ENCODE data around the gene FAM193B. TPM values are rescaled to one million over a fixed set of nuclear protein-coding genes. Genes with fewer than 3 reads are reported as not detected.

FAM193B gene
- total and polyA plus RNA-seq, 2 of the 13 experiments (the other 11 are each of a cell fraction or from before 2014, with no cell fraction given), result 21.2 to 40.9 TPM

DNA sequence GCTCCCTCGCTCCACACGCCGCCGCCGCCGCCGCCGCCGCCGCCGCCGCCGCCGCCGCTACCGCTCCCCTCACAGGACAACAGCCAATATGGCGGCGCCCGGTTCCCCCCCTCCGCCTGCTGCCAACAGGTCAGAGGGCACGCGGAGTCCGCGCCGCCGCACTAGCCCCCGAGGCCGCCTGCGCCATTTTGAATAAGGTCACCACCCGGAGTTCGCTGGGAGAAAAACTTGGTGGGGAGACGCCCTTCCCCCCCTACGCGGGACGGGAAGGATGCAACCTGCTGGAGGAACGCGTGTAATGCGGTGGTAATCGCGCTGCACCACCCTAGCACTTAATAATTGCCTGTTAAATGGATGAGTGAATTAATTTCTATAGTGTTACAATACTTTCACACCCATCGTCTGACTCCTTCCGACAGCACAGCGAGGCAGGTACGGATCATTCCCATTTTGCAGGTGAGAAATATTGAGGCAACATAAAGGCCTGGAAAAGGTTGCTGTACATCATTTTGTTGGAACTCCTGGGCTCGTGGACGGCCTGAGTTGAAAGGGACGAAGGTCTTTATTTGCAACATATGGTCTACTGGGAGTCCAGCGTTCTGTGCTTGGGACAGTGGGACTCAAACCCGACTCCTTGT, at the start of gene FAM193B (continued):
- TF ChIP-seq, protein P1, sequence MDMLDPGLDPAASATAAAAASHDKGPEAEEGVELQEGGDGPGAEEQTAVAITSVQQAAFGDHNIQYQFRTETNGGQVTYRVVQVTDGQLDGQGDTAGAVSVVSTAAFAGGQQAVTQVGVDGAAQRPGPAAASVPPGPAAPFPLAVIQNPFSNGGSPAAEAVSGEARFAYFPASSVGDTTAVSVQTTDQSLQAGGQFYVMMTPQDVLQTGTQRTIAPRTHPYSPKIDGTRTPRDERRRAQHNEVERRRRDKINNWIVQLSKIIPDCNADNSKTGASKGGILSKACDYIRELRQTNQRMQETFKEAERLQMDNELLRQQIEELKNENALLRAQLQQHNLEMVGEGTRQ (IDR thresholded peaks at IDR 0.05; ENCODE audit: low read depth, low read length), result no peak
- TF ChIP-seq, protein P1 (CRISPR knock-in tag; IDR thresholded peaks at IDR 0.05; ENCODE audit: borderline replicate concordance), result no peak
- TF ChIP-seq BRCA1 (CRISPR knock-in tag; IDR thresholded peaks at IDR 0.05) (no peak), ZMYM2 (CRISPR knock-in tag; IDR thresholded peaks at IDR 0.05) (peak; percentile 58; the same call in 1 of the 2 replicates), GFI1 (CRISPR knock-in tag; IDR thresholded peaks at IDR 0.05; ENCODE audit: borderline replicate concordance) (no peak), SRSF4 (IDR thresholded peaks at IDR 0.05; ENCODE audit: low read depth, low read length, poor library complexity, severe bottlenecking) (no peak), MEIS1 (CRISPR knock-in tag; IDR thresholded peaks at IDR 0.05; ENCODE audit: borderline replicate concordance) (no peak), SOX5 (CRISPR knock-in tag; IDR thresholded peaks at IDR 0.05; ENCODE audit: borderline replicate concordance) (peak; percentile 28; the same call in 1 of the 2 replicates), ELF1 (CRISPR knock-in tag; IDR thresholded peaks at IDR 0.05) (peak; percentile 57), ZNF550 (CRISPR knock-in tag; IDR thresholded peaks at IDR 0.05; ENCODE audit: borderline replicate concordance) (no peak), ZNF264 (CRISPR knock-in tag; IDR thresholded peaks at IDR 0.05) (0 out of 2 replicates have a peak, but pooled peaks have one; percentile 46), NAIF1 (CRISPR knock-in tag; IDR thresholded peaks at IDR 0.05; ENCODE audit: borderline replicate concordance) (no peak), TARDBP (CRISPR knock-in tag; IDR thresholded peaks at IDR 0.05) (peak; percentile 77; the same call in 1 of the 2 replicates), ZNF441 (CRISPR knock-in tag; IDR thresholded peaks at IDR 0.05; ENCODE audit: borderline replicate concordance) (no peak)
- TF ChIP-seq, protein P2, sequence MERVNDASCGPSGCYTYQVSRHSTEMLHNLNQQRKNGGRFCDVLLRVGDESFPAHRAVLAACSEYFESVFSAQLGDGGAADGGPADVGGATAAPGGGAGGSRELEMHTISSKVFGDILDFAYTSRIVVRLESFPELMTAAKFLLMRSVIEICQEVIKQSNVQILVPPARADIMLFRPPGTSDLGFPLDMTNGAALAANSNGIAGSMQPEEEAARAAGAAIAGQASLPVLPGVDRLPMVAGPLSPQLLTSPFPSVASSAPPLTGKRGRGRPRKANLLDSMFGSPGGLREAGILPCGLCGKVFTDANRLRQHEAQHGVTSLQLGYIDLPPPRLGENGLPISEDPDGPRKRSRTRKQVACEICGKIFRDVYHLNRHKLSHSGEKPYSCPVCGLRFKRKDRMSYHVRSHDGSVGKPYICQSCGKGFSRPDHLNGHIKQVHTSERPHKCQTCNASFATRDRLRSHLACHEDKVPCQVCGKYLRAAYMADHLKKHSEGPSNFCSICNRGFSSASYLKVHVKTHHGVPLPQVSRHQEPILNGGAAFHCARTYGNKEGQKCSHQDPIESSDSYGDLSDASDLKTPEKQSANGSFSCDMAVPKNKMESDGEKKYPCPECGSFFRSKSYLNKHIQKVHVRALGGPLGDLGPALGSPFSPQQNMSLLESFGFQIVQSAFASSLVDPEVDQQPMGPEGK (CRISPR knock-in tag; IDR thresholded peaks at IDR 0.05), result peak; percentile 93
- TF ChIP-seq, protein P3, sequence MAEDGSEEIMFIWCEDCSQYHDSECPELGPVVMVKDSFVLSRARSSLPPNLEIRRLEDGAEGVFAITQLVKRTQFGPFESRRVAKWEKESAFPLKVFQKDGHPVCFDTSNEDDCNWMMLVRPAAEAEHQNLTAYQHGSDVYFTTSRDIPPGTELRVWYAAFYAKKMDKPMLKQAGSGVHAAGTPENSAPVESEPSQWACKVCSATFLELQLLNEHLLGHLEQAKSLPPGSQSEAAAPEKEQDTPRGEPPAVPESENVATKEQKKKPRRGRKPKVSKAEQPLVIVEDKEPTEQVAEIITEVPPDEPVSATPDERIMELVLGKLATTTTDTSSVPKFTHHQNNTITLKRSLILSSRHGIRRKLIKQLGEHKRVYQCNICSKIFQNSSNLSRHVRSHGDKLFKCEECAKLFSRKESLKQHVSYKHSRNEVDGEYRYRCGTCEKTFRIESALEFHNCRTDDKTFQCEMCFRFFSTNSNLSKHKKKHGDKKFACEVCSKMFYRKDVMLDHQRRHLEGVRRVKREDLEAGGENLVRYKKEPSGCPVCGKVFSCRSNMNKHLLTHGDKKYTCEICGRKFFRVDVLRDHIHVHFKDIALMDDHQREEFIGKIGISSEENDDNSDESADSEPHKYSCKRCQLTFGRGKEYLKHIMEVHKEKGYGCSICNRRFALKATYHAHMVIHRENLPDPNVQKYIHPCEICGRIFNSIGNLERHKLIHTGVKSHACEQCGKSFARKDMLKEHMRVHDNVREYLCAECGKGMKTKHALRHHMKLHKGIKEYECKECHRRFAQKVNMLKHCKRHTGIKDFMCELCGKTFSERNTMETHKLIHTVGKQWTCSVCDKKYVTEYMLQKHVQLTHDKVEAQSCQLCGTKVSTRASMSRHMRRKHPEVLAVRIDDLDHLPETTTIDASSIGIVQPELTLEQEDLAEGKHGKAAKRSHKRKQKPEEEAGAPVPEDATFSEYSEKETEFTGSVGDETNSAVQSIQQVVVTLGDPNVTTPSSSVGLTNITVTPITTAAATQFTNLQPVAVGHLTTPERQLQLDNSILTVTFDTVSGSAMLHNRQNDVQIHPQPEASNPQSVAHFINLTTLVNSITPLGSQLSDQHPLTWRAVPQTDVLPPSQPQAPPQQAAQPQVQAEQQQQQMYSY (CRISPR knock-in tag; IDR thresholded peaks at IDR 0.05), result 0 out of 2 replicates have a peak, but pooled peaks have one; percentile 23
- TF ChIP-seq, protein P4, sequence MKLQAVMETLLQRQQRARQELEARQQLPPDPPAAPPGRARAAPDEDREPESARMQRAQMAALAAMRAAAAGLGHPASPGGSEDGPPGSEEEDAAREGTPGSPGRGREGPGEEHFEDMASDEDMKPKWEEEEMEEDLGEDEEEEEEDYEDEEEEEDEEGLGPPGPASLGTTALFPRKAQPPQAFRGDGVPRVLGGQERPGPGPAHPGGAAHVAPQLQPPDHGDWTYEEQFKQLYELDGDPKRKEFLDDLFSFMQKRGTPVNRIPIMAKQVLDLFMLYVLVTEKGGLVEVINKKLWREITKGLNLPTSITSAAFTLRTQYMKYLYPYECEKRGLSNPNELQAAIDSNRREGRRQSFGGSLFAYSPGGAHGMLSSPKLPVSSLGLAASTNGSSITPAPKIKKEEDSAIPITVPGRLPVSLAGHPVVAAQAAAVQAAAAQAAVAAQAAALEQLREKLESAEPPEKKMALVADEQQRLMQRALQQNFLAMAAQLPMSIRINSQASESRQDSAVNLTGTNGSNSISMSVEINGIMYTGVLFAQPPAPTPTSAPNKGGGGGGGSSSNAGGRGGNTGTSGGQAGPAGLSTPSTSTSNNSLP (IDR thresholded peaks at IDR 0.05; ENCODE audit: low read depth, low read length), result no peak
- TF ChIP-seq, protein P5, sequence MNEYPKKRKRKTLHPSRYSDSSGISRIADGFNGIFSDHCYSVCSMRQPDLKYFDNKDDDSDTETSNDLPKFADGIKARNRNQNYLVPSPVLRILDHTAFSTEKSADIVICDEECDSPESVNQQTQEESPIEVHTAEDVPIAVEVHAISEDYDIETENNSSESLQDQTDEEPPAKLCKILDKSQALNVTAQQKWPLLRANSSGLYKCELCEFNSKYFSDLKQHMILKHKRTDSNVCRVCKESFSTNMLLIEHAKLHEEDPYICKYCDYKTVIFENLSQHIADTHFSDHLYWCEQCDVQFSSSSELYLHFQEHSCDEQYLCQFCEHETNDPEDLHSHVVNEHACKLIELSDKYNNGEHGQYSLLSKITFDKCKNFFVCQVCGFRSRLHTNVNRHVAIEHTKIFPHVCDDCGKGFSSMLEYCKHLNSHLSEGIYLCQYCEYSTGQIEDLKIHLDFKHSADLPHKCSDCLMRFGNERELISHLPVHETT (CRISPR knock-in tag; conservative IDR thresholded peaks at IDR 0.05), result peak; percentile 80; the same call in 1 of the 2 replicates
